SK-N-SH treated with all-trans-retinoic acid at 6 μM for 48 hours (cell line): ENCODE measurements around the gene TBC1D16.

Experiments
- ARNTL ChIP-seq: fragments of 450-650 bp; formaldehyde crosslinking; IDR thresholded peaks from 2 replicates; pipeline ENCODE4 v1.5.0; 2020; ENCODE audit warnings: low read depth, mild to moderate bottlenecking, moderate library complexity, borderline replicate concordance
- TOX ChIP-seq: fragments of 250-450 bp; sonication (Bioruptor Pico); IDR thresholded peaks from 2 replicates; pipeline ENCODE4 v1.8.0; 2021; ENCODE audit warnings: mild to moderate bottlenecking, moderate library complexity, borderline replicate concordance
- ZFP30 ChIP-seq: fragments of 450-650 bp; formaldehyde crosslinking; IDR thresholded peaks from 2 replicates; pipeline ENCODE4 v1.5.0; 2022; ENCODE audit warnings: mild to moderate bottlenecking, moderate library complexity
- ZNF565 ChIP-seq: fragments of 450-650 bp; formaldehyde crosslinking; conservative IDR thresholded peaks from 2 replicates; pipeline ENCODE4 v1.5.0; 2020; ENCODE audit warnings: low read depth, mild to moderate bottlenecking, moderate library complexity
- TF ChIP-seq, protein P1 (sequence below): fragments of 250-450 bp; sonication (Bioruptor Pico); IDR thresholded peaks from 2 replicates; pipeline ENCODE4 v1.8.0; 2020; ENCODE audit warnings: mild to moderate bottlenecking, moderate library complexity, borderline replicate concordance

DNA sequence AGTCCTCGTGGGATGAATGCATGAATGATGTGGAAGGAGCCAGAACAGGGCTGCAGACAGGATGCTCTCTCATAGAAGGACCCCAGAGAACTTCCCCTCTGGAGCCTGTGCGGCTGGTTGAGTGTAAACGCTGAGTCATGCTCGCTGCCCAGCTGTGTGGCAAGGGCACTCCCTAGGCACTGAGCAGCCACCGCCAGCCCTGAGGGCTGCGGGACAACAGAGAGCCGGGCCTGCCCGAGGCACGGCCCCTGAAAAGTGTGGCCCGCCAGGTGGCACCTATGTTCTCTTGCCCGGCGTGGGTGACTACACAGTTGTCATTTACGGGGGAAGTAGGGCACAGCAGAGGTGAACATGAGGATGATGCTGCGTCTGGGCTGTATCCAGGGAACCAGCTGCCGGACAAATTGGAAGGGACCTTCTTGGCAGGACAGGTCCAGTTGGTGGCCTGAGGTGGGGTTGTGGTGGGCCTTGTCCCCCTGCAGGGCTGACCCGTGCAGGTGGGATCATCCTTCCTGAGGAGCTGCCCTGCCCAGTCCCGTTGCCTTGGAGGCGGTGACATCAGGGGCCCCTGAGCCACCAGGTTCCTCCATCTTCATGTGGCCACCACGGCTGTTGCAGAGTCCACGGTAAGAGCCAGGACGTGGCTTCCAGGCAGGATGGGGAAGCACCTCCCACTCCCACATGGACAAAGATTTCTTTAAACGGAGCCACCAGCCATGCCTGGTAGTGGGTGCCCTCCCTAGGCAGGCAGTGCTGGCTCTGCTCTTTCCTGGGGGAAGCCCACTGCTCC is 101.6 kb downstream of the TBC1D16 start:
- TF ChIP-seq ARNTL: no peak
- TF ChIP-seq, protein P1, sequence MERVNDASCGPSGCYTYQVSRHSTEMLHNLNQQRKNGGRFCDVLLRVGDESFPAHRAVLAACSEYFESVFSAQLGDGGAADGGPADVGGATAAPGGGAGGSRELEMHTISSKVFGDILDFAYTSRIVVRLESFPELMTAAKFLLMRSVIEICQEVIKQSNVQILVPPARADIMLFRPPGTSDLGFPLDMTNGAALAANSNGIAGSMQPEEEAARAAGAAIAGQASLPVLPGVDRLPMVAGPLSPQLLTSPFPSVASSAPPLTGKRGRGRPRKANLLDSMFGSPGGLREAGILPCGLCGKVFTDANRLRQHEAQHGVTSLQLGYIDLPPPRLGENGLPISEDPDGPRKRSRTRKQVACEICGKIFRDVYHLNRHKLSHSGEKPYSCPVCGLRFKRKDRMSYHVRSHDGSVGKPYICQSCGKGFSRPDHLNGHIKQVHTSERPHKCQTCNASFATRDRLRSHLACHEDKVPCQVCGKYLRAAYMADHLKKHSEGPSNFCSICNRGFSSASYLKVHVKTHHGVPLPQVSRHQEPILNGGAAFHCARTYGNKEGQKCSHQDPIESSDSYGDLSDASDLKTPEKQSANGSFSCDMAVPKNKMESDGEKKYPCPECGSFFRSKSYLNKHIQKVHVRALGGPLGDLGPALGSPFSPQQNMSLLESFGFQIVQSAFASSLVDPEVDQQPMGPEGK (CRISPR knock-in tag): no peak
- TF ChIP-seq ZNF565: no peak
- no peak for TF ChIP-seq TOX
- TF ChIP-seq ZFP30 (CRISPR knock-in tag): no peak
